GM10266 (cell line): Measurements from ENCODE around the gene OXSR1.

Experiments
- DNase-seq: peaks from one replicate; pipeline ENCODE4 v3.0.0; 2012; ENCODE audit errors: extremely low spot score
- CTCF ChIP-seq: IDR thresholded peaks from 2 replicates; pipeline ENCODE4 v1.5.1; 2012; ENCODE audit warnings: mild to moderate bottlenecking, low read depth; ENCODE audit not compliant: control insufficient read depth, insufficient read depth; ENCODE audit errors: missing control alignments

Gene OXSR1

GRCh38 chr3:38164643-38164951 lies 740 bp upstream of the OXSR1 start:
- TF ChIP-seq CTCF: no peak

GRCh38 chr3:38165722-38166387 lies 518 bp downstream of the OXSR1 start:
- no peak for TF ChIP-seq CTCF
- DNase-seq: peak; percentile 50

More at GRCh38 chr3:38164643-38164951, 740 bp upstream of the OXSR1 start:
- DNase-seq: no peak

- TF ChIP-seq CTCF: no peak
- no peak for DNase-seq
These were observed 2.3 kb downstream of the OXSR1 start for GRCh38 chr3:38167591-38167990.

GRCh38 chr3:38168151-38169026 lies 3.1 kb downstream of the OXSR1 start:
- no peak for DNase-seq
- TF ChIP-seq CTCF: no peak

GRCh38 chr3:38169027-38169317 lies 3.6 kb downstream of the OXSR1 start:
- TF ChIP-seq CTCF: no peak
- no peak for DNase-seq

- no peak for TF ChIP-seq CTCF
- DNase-seq: no peak
These were observed 5.4 kb downstream of the OXSR1 start for GRCh38 chr3:38170722-38171121.

- DNase-seq: no peak
- no peak for TF ChIP-seq CTCF
These were observed 6.3 kb downstream of the OXSR1 start for GRCh38 chr3:38171622-38172021.
